GM18505 (cell line): ENCODE measurements around the gene MKRN1.
"Not testable (repeated sequence)": the region's sequence is repeated elsewhere in the genome, so short reads cannot be mapped to it uniquely, and the experiment has no call there.

Experiments used
- ATAC-seq: cut with Tn5 transposase; IDR thresholded peaks from one replicate; pipeline ENCODE4 v1.9.1; 2021; ENCODE audit not compliant: unreplicated experiment
- POLR2A ChIP-seq: IDR thresholded peaks from 4 replicates; pipeline ENCODE4 v1.6.1; 2011; ENCODE audit warnings: borderline replicate concordance; ENCODE audit not compliant: insufficient read depth, insufficient read length; ENCODE audit errors: extremely low read depth

MKRN1 gene

GRCh38 chr7:140475747-140476333, 3.5 kb downstream of the MKRN1 start:
- ATAC-seq, result no peak
- no peak for TF ChIP-seq POLR2A

DNA sequence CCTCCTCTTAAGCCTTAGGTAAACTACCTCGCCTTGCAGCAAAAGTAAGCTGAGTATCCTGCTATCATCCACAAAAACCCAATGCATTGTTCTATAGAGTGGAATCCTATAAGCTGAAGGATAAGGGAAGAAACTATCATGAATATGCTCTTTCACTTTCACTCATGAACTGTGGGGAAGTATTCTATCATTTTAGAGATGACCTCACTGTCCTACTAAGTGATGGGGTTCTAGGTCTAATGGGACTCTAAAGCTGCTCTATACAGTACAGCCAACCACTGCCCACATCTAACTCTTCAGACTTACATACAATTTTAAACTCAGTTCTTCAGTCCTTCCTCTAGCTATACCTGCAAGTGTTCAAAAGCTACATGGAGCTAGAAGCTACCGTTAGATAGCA, 16.2 kb downstream of the MKRN1 start:
- no peak for TF ChIP-seq POLR2A

DNA sequence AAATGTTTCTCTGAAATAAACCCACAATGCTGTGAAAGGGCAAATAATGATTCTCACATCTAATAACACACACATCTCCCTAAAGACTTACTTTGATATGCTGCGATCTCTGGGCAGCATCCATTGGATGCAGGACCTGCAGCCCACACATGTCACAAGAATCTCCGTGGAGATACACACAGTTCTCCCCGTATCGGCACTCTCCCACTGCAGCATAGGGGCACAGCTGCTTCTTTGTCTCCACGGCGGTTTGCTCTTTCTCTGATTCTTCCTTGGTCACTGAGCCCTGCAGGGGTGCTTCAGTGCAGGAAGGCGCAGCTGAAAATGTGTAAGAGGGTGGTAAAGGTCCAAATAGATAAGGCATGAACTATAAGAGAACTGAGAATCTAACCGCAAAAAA, 20.4 kb downstream of the MKRN1 start:
- TF ChIP-seq POLR2A, result no peak
- ATAC-seq, result no peak

More for the DNA sequence above, 16.2 kb downstream of the MKRN1 start:
- ATAC-seq, result no peak

GRCh38 chr7:140458201-140458600, 21.1 kb downstream of the MKRN1 start:
- no peak for TF ChIP-seq POLR2A
- ATAC-seq, result no peak

DNA sequence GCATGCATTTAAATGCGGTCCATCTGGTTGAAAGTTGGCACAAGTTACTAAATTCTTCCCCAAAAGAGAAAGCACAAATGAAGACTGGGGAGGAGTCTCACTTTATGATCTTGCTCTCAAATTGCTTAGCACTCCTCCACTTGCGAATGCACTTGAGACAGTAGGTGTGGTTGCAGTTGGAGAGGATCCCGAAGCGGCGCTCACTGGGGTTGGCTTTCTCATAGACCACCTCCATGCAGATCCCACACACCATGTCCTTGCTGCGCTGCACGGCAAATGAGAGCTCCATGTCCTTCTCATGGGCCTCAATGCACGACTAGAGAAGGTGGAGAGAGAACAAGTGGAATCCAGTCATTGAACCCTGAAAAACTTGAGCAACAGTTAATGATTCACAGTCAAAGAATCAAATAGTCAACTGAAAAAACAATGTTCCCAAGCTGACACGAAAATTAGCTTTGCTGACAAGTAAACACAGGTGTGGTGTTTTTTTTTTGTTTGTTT, 22.7 kb downstream of the MKRN1 start:
- no peak for ATAC-seq

DNA sequence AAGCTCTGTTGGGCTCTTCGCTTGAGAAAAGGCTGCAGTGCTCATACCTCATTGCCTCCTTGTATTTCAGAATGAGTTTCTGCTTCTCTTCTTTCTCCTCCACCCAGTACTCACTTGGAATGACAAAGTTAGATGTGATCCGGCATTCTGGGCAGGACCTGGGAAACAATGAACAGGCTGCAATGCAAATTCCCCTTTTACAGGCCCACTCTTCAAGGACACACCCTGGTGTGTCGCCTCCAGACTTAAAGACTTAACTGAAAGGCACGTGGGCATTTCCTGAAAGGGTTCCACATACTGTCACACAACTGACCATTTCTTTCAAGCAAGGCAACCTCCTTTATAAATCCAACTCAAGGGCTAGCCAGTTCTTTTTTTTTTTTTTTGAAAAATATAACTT, 23.6 kb downstream of the MKRN1 start:
- TF ChIP-seq POLR2A, result no peak
- ATAC-seq, result no peak

More for the DNA sequence above, 22.7 kb downstream of the MKRN1 start:
- TF ChIP-seq POLR2A, result no peak

- TF ChIP-seq POLR2A, result no peak
Observed at GRCh38 chr7:140454657-140455015, 24.7 kb downstream of the MKRN1 start.

GRCh38 chr7:140453785-140454656, 25.3 kb downstream of the MKRN1 start:
- not testable (repeated sequence) for ATAC-seq

More at GRCh38 chr7:140454657-140455015, 24.7 kb downstream of the MKRN1 start:
- no peak for ATAC-seq

- ATAC-seq, result no peak
- no peak for TF ChIP-seq POLR2A
Observed at GRCh38 chr7:140453273-140453672, 26.0 kb downstream of the MKRN1 start.

- no peak for ATAC-seq
- no peak for TF ChIP-seq POLR2A
Observed at GRCh38 chr7:140451716-140452115, 27.6 kb downstream of the MKRN1 start.

- ATAC-seq, result no peak
- no peak for TF ChIP-seq POLR2A
Observed at GRCh38 chr7:140448781-140449480, 30.4 kb downstream of the MKRN1 start.

DNA sequence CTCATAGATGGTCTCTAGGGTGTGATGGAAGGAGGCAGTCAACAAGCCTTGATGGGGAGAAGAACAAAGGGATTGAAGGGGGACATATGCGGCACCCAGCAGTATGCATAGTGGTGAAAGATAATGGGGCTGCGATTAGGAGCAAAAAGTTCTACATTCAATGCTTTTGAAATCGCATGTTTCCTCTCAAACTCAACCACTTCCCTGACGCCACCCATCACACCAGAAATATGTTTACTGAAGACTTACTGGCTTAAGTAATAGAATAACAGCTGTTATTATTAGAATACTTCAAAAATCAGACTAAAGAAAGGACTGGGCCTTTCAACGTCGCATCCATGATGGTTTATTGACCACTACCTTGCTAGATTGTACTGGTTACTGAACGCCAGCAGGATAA, 31.5 kb downstream of the MKRN1 start:
- no peak for TF ChIP-seq POLR2A
- no peak for ATAC-seq

GRCh38 chr7:140446467-140446866, 32.8 kb downstream of the MKRN1 start:
- no peak for ATAC-seq
- no peak for TF ChIP-seq POLR2A
